ENCODE measurements around the gene EFNA3.

EFNA3 gene

GRCh38 chr1:155051342-155051776 lies 27.3 kb upstream of the EFNA3 start:
- H3K4me1 ChIP-seq (ENCODE audit: control insufficient read depth, insufficient read depth, low read length): peaks cover 34% of the 10 kb centered on the region
- peaks cover 4% of the 10 kb centered on the region for H3K36me3 ChIP-seq (ENCODE audit: control insufficient read depth, insufficient read depth, low read length)
- peak overlapping the region; percentile 10 for H3K4me3 ChIP-seq (ENCODE audit: low read length)
- H3K27me3 ChIP-seq (ENCODE audit: control insufficient read depth, insufficient read depth, low read length): no peaks in the 10 kb centered on the region
- H3K9me3 ChIP-seq (ENCODE audit: control insufficient read depth, low read length): no peaks in the 10 kb centered on the region
- peak overlapping the region; percentile 65 for H3K9ac ChIP-seq (ENCODE audit: low read length)

- Histone ChIP-seq H3K9ac (ENCODE audit: low read length) (peak overlapping the region; percentile 65), H3K4me1 (ENCODE audit: control insufficient read depth, insufficient read depth, low read length) (peaks cover 34% of the 10 kb centered on the region), H3K36me3 (ENCODE audit: control insufficient read depth, insufficient read depth, low read length) (peaks cover 5% of the 10 kb centered on the region), H3K9me3 (ENCODE audit: control insufficient read depth, low read length) (no peaks in the 10 kb centered on the region), H3K27me3 (ENCODE audit: control insufficient read depth, insufficient read depth, low read length) (no peaks in the 10 kb centered on the region), H3K4me3 (ENCODE audit: low read length) (peak overlapping the region; percentile 10)
Observed at GRCh38 chr1:155051777-155052398, 26.7 kb upstream of the EFNA3 start.

- peaks cover 34% of the 10 kb centered on the region for H3K4me1 ChIP-seq (ENCODE audit: control insufficient read depth, insufficient read depth, low read length)
- H3K9ac ChIP-seq (ENCODE audit: low read length): peak overlapping the region; percentile 65
- no peaks in the 10 kb centered on the region for H3K9me3 ChIP-seq (ENCODE audit: control insufficient read depth, low read length)
- no peaks in the 10 kb centered on the region for H3K27me3 ChIP-seq (ENCODE audit: control insufficient read depth, insufficient read depth, low read length)
- H3K36me3 ChIP-seq (ENCODE audit: control insufficient read depth, insufficient read depth, low read length): peaks cover 5% of the 10 kb centered on the region
- peak overlapping the region; percentile 10 for H3K4me3 ChIP-seq (ENCODE audit: low read length)
Observed at GRCh38 chr1:155052439-155053395, 25.9 kb upstream of the EFNA3 start.

GRCh38 chr1:155053531-155054105 lies 25.0 kb upstream of the EFNA3 start:
- H3K36me3 ChIP-seq (ENCODE audit: control insufficient read depth, insufficient read depth, low read length): peaks cover 5% of the 10 kb centered on the region
- H3K9ac ChIP-seq (ENCODE audit: low read length): no peak overlapping the region
- no peak overlapping the region for H3K4me3 ChIP-seq (ENCODE audit: low read length)
- H3K4me1 ChIP-seq (ENCODE audit: control insufficient read depth, insufficient read depth, low read length): peaks cover 34% of the 10 kb centered on the region
- no peaks in the 10 kb centered on the region for H3K27me3 ChIP-seq (ENCODE audit: control insufficient read depth, insufficient read depth, low read length)
- no peaks in the 10 kb centered on the region for H3K9me3 ChIP-seq (ENCODE audit: control insufficient read depth, low read length)

- peaks cover 5% of the 10 kb centered on the region for H3K36me3 ChIP-seq (ENCODE audit: control insufficient read depth, insufficient read depth, low read length)
- H3K4me1 ChIP-seq (ENCODE audit: control insufficient read depth, insufficient read depth, low read length): peaks cover 26% of the 10 kb centered on the region
- H3K27me3 ChIP-seq (ENCODE audit: control insufficient read depth, insufficient read depth, low read length): no peaks in the 10 kb centered on the region
- H3K9ac ChIP-seq (ENCODE audit: low read length): no peak overlapping the region
- no peaks in the 10 kb centered on the region for H3K9me3 ChIP-seq (ENCODE audit: control insufficient read depth, low read length)
- H3K4me3 ChIP-seq (ENCODE audit: low read length): no peak overlapping the region
Observed at GRCh38 chr1:155057104-155057503, 21.5 kb upstream of the EFNA3 start.

GRCh38 chr1:155057788-155058211 lies 20.8 kb upstream of the EFNA3 start:
- Histone ChIP-seq H3K4me1 (ENCODE audit: control insufficient read depth, insufficient read depth, low read length) (peaks cover 26% of the 10 kb centered on the region), H3K36me3 (ENCODE audit: control insufficient read depth, insufficient read depth, low read length) (peaks cover 5% of the 10 kb centered on the region), H3K9me3 (ENCODE audit: control insufficient read depth, low read length) (no peaks in the 10 kb centered on the region), H3K27me3 (ENCODE audit: control insufficient read depth, insufficient read depth, low read length) (no peaks in the 10 kb centered on the region), H3K4me3 (ENCODE audit: low read length) (no peak overlapping the region), H3K9ac (ENCODE audit: low read length) (no peak overlapping the region)

- Histone ChIP-seq H3K4me1 (ENCODE audit: control insufficient read depth, insufficient read depth, low read length) (peaks cover 33% of the 10 kb centered on the region), H3K36me3 (ENCODE audit: control insufficient read depth, insufficient read depth, low read length) (peaks cover 5% of the 10 kb centered on the region), H3K9ac (ENCODE audit: low read length) (no peak overlapping the region), H3K4me3 (ENCODE audit: low read length) (no peak overlapping the region), H3K9me3 (ENCODE audit: control insufficient read depth, low read length) (no peaks in the 10 kb centered on the region), H3K27me3 (ENCODE audit: control insufficient read depth, insufficient read depth, low read length) (no peaks in the 10 kb centered on the region)
Observed at GRCh38 chr1:155060736-155061135, 17.9 kb upstream of the EFNA3 start.

GRCh38 chr1:155061381-155062150 lies 17.1 kb upstream of the EFNA3 start:
- H3K9me3 ChIP-seq (ENCODE audit: control insufficient read depth, low read length): no peaks in the 10 kb centered on the region
- no peaks in the 10 kb centered on the region for H3K36me3 ChIP-seq (ENCODE audit: control insufficient read depth, insufficient read depth, low read length)
- no peaks in the 10 kb centered on the region for H3K27me3 ChIP-seq (ENCODE audit: control insufficient read depth, insufficient read depth, low read length)
- peaks cover 33% of the 10 kb centered on the region for H3K4me1 ChIP-seq (ENCODE audit: control insufficient read depth, insufficient read depth, low read length)
- H3K9ac ChIP-seq (ENCODE audit: low read length): no peak overlapping the region
- no peak overlapping the region for H3K4me3 ChIP-seq (ENCODE audit: low read length)

GRCh38 chr1:155062151-155062686 lies 16.4 kb upstream of the EFNA3 start:
- H3K27me3 ChIP-seq (ENCODE audit: control insufficient read depth, insufficient read depth, low read length): no peaks in the 10 kb centered on the region
- no peaks in the 10 kb centered on the region for H3K9me3 ChIP-seq (ENCODE audit: control insufficient read depth, low read length)
- H3K4me3 ChIP-seq (ENCODE audit: low read length): no peak overlapping the region
- no peak overlapping the region for H3K9ac ChIP-seq (ENCODE audit: low read length)
- peaks cover 33% of the 10 kb centered on the region for H3K4me1 ChIP-seq (ENCODE audit: control insufficient read depth, insufficient read depth, low read length)
- no peaks in the 10 kb centered on the region for H3K36me3 ChIP-seq (ENCODE audit: control insufficient read depth, insufficient read depth, low read length)

GRCh38 chr1:155062702-155063411 lies 15.8 kb upstream of the EFNA3 start:
- H3K4me3 ChIP-seq (ENCODE audit: low read length): peak overlapping the region; percentile 61
- peaks cover 33% of the 10 kb centered on the region for H3K4me1 ChIP-seq (ENCODE audit: control insufficient read depth, insufficient read depth, low read length)
- peak overlapping the region; percentile 70 for H3K9ac ChIP-seq (ENCODE audit: low read length)
- no peaks in the 10 kb centered on the region for H3K9me3 ChIP-seq (ENCODE audit: control insufficient read depth, low read length)
- no peaks in the 10 kb centered on the region for H3K27me3 ChIP-seq (ENCODE audit: control insufficient read depth, insufficient read depth, low read length)
- H3K36me3 ChIP-seq (ENCODE audit: control insufficient read depth, insufficient read depth, low read length): no peaks in the 10 kb centered on the region

- H3K4me3 ChIP-seq (ENCODE audit: low read length): peak within 1 kb of the TSS; percentile 61
- no peaks in the 10 kb centered on the region for H3K9me3 ChIP-seq (ENCODE audit: control insufficient read depth, low read length)
- H3K36me3 ChIP-seq (ENCODE audit: control insufficient read depth, insufficient read depth, low read length): no peaks in the 10 kb centered on the region
- H3K27me3 ChIP-seq (ENCODE audit: control insufficient read depth, insufficient read depth, low read length): no peaks in the 10 kb centered on the region
- peak within 1 kb of the TSS; percentile 70 for H3K9ac ChIP-seq (ENCODE audit: low read length)
- H3K4me1 ChIP-seq (ENCODE audit: control insufficient read depth, insufficient read depth, low read length): peaks cover 33% of the 10 kb centered on the region
Observed at GRCh38 chr1:155063550-155064110, 15.0 kb upstream of the EFNA3 start, which contains the start of gene EFNA4. Gene EFNA4, plus strand, starts transcription at chr1:155063740. Its CDS starts 84 bp downstream, at chr1:155063824.
